Measurements from ENCODE around the gene NDUFV1. TPM values are rescaled to one million over a fixed set of nuclear protein-coding genes. Genes with fewer than 3 reads are reported as not detected.
A peak's percentile ranks its signal among the peaks of the same experiment; 100 is the strongest.

Gene NDUFV1
- total RNA-seq, 1 donor from 2014 or later = 128 TPM

- Histone ChIP-seq H3K27ac (peak overlapping the region; percentile 69 to 73), H3K9me3 (no peaks in the 10 kb centered on the region), H3K36me3 (no peaks in the 10 kb centered on the region), H3K4me3 (no peak overlapping the region), H3K4me1 (peaks cover 0 to 26% of the 10 kb centered on the region in 2 donors), H3K27me3 (no peaks in the 10 kb centered on the region)
- TF ChIP-seq CTCF (IDR thresholded peaks at IDR 0.05) = no peak
- intact Hi-C loops (cut with DNase I) = no loop called here
- DNase-seq (ENCODE audit: low spot score in 2 of 2) = no peak
Observed at GRCh38 chr11:67564230-67564629, 42.5 kb upstream of the NDUFV1 start.

GRCh38 chr11:67571443-67571842 lies 35.3 kb upstream of the NDUFV1 start:
- Histone ChIP-seq H3K4me1 (no peaks in the 10 kb centered on the region), H3K4me3 (no peak overlapping the region), H3K27me3 (no peaks in the 10 kb centered on the region), H3K36me3 (no peaks in the 10 kb centered on the region), H3K27ac (no peak overlapping the region), H3K9me3 (no peaks in the 10 kb centered on the region)
- TF ChIP-seq CTCF (IDR thresholded peaks at IDR 0.05) = no peak
- no peak for DNase-seq (ENCODE audit: low spot score in 2 of 2)
- intact Hi-C loops (cut with DNase I) = no loop called here

GRCh38 chr11:67572305-67572704 lies 34.4 kb upstream of the NDUFV1 start:
- H3K36me3 ChIP-seq = no peaks in the 10 kb centered on the region
- DNase-seq (ENCODE audit: low spot score in 2 of 2) = no peak
- no peak for TF ChIP-seq CTCF (IDR thresholded peaks at IDR 0.05)
- intact Hi-C loops (cut with DNase I) = loop anchor here (1.0 kb wide), 1 partner anchor 34 kb away; the partner anchor contains the start of gene NDUFV1
- no peaks in the 10 kb centered on the region for H3K4me1 ChIP-seq
- H3K4me3 ChIP-seq = no peak overlapping the region
- H3K9me3 ChIP-seq = no peaks in the 10 kb centered on the region
- no peak overlapping the region for H3K27ac ChIP-seq
- no peaks in the 10 kb centered on the region for H3K27me3 ChIP-seq

- H3K27ac ChIP-seq = no peak overlapping the region
- intact Hi-C loops (cut with DNase I) = loop anchor here (1.0 kb wide), 2 partner anchors 10 to 33 kb away; partner anchors contain the start of genes GSTP1 and NDUFV1
- no peak overlapping the region for H3K4me3 ChIP-seq
- no peaks in the 10 kb centered on the region for H3K9me3 ChIP-seq
- H3K27me3 ChIP-seq = no peaks in the 10 kb centered on the region
- no peaks in the 10 kb centered on the region for H3K4me1 ChIP-seq
- H3K36me3 ChIP-seq = no peaks in the 10 kb centered on the region
- TF ChIP-seq CTCF (IDR thresholded peaks at IDR 0.05) = peak; percentile 61 to 84 (median 79)
- DNase-seq (ENCODE audit: low spot score in 2 of 2) = no peak
Observed at GRCh38 chr11:67572747-67573419, 33.9 kb upstream of the NDUFV1 start.

GRCh38 chr11:67574938-67575337 lies 31.8 kb upstream of the NDUFV1 start:
- Histone ChIP-seq H3K27ac (no peak overlapping the region), H3K9me3 (no peaks in the 10 kb centered on the region), H3K27me3 (no peaks in the 10 kb centered on the region), H3K36me3 (no peaks in the 10 kb centered on the region), H3K4me3 (no peak overlapping the region), H3K4me1 (no peaks in the 10 kb centered on the region)
- DNase-seq (ENCODE audit: low spot score in 2 of 2) = no peak
- TF ChIP-seq CTCF (IDR thresholded peaks at IDR 0.05) = no peak
- intact Hi-C loops (cut with DNase I) = no loop called here
